Limb (tissue), 2 donors: ENCODE results near the gene DDX1.
"Not testable (repeated sequence)": the region's sequence is repeated elsewhere in the genome, so short reads cannot be mapped to it uniquely, and the experiment has no call there.

Experiments
- DNase-seq, 2 donors: peaks; one replicate each; pipeline ENCODE4 v3.0.0-alpha.2; 2016; ENCODE audit errors: extremely low spot score in 2 of 2

The DDX1 gene

DNA sequence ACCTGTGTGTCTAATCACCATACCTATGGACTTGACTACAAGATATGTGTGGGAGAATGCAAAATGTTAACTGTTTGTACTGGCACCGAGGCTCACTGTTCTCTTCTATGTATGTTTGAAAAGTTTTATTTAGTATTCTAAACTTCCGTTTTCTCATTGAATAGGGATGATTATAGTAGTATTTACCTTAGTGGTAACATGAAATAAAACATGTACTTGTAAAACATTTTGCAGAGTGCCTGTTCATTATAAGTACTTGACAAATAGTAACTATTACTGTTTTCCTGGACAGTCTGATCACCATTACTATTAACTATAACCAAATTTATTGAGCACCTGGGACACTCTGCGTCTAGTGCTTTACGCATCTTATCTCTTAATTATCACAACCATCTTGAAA lies 24.8 kb downstream of the DDX1 start:
- DNase-seq, result no peak

DNA sequence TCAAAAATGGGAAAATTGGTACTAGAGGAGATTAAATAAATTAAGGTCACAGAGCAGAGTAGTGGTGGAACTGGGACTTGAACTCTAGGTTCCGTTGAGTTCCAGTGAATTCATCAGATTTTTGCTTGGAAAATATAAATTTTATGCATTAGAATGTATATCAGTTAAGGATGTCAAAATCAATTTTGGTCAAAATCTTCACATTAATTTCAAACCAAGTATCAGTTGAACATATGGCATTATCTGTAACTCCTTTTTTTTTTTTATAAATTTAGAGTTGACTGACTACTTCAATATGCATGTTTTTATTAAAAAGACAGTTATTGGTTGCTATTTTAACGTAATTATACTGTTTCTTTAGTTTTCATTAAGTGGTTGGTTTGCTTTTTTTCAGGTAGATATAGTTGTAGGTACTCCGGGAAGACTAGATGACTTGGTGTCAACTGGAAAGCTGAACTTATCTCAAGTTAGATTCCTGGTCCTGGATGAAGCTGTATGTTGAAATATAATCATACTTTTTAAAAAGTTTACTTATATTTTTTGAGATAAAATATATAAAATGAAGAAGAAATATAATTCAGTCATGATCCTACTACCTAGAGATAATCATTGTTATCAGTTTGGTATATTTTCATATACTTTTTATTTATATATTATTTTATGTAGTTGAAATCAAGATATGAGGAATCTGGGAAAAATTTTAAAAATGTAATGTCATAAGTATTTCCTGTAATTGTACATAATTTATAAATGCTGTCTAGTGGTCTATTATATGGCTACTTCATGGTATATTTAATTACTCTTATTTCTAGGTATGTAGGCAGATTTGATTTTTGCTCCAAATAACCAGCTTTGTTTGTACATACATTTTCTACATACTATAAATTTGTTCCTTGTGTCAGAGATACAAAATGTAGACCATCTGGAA lies 25.4 kb downstream of the DDX1 start:
- DNase-seq, result no peak

GRCh38 chr2:15617778-15618448 lies 26.2 kb downstream of the DDX1 start:
- no peak for DNase-seq

- no peak for DNase-seq
Observed at GRCh38 chr2:15618449-15618855, 26.8 kb downstream of the DDX1 start.

DNA sequence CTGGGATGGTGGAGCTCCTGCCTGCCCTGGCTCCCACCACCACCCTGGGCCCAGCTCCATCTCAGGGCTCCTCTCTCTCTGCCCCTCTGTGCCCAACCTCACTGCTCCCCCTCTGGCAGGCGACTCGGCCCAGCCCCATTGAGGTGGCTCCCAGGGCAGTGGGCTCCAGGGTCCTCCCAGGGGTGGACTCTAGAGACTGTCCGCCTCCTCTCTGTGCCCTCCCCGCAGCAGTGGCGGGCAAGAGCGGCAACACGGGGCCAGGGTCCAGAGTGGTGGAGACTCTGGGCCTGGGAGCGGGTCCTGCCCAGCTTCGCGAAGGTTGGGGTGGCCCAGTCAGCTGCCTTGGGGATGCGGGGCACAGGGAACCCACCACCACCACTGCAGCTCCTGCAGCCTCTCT lies 27.4 kb downstream of the DDX1 start:
- DNase-seq, result no peak

- no peak for DNase-seq
Observed at GRCh38 chr2:15619510-15619909, 27.8 kb downstream of the DDX1 start.

DNA sequence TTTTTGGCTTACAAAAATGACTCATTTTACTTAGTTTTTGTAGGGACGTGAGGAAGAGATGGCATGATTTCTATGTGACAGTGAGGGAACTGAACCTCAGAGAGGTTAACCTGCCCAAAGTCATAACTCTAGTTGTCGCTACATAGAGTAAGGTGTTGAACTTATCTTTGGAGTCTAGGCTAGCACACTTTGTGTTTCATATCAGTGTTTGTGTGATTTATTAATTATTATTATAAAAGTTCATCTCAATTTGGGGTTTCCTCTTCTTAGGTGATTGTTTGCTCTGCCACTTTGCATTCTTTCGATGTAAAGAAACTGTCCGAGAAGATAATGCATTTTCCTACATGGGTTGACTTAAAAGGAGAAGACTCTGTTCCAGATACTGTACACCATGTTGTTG lies 28.3 kb downstream of the DDX1 start:
- no peak for DNase-seq

DNA sequence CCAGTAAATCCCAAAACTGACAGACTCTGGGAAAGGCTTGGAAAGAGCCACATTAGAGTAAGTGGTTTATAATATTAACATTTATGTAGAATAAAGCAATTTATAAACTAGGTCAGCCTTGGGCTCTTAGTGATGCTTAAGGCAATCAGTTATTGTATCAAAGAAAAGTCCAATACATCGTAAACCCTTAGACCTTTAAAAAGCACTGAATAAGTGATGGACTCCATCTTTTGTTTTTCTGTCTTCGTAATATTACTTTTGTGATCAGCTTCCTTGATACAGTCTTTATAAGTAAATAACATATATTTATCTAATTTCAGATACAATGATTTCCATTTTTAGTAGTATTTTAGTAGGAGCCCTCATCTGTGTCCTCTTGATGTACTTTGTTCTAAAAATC lies 28.7 kb downstream of the DDX1 start:
- no peak for DNase-seq

DNA sequence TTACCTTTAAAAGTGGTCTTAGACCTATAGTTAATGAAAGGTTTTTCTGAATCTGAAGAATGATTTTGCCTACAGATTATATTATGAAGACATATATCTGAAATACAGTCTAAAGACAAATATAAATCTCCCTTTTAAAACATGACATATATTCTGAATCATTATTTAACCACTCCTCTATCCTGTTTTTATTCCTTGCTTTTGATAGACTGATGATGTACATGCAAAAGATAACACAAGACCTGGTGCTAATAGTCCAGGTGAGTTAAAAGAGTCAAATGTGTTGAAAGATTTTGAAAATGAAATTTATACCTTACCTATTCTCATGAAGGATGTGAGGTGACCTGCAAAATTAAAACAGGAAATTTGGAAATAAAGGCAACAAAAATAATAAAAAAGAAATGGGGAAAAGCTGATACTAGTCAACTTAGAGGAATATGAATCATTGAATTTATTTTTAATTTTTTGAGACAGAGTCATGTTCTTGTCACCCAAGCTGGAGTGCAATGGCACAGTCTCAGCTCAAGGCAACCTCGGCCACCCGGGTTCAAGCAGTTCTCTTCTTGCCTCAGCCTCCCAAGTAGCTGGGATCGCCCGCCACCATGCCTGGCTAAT lies 29.3 kb downstream of the DDX1 start:
- no peak for DNase-seq

DNA sequence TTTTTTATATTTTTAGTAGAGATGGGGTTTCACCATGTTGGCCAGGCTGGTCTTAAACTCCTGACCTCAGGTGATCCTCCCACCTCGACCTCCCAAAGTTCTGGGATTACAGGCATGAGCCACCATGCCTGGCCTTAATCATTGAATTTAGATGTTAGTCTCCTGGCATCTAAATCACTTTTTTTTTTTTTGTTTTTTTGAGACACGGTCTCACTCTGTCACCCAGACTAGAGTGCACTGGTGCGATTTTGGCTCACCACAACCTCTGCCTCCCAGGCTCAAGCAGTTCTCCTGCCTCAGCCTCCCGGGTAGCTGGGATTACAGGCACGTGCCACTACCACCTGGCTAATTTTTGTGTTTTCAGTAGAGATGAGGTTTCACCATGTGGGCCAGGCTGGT lies 29.8 kb downstream of the DDX1 start:
- not testable (repeated sequence) for DNase-seq

DNA sequence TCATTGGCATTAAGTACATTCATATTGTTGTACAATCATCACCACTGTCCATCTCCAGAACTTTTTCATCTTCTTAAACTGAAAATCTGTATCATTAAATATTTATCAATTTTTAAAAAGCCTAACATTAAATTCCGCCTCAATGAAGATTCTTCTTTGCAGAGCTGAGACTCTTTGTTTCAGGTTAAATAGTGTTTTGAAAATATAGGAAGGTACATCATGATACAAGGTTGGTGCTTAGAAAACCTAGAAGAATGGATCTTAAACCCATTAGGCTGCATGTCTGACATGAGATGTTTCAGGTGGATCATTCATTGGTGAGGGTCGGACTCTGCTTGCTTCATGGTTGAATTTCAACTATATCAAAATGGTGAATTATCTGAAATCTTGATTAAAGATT lies 30.5 kb downstream of the DDX1 start:
- DNase-seq, result no peak

DNA sequence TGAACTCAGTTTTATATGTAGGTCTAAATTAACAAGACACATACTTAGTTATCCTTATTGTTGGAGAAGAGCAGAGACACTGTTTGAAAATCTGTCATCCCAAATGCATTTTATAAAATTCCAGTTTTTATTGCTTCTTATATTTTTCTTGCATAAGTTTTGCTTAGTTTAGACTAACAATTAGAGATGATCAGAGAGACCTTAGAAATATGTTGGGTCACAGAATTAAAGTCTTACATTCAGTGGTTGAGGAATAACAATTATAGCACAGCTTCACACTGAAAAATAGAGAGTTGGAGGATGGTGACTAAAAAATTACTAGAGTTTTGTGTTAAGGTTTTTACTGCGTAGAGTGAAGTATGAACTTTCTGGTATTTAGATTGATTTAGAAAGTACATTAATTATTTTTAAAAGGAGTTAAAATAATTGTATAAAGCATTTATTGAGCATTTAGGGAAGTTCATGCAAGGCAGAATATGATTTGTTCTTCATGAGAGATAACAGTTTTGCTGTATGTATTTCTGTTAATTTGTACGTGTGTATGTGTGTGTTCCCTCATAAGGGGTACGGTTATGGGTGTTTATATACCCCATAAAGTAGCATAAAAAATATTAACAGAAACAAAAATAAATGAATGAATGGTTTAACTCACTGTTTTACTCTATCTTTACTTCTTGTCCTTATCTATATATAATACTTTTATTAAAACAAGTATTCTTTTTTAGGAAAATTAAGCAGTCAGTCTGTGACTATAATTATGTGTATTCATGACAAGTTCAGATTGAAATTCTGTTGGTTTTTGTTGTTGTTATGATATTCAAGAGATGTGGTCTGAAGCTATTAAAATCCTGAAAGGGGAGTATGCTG lies 31.2 kb downstream of the DDX1 start:
- DNase-seq, result no peak

DNA sequence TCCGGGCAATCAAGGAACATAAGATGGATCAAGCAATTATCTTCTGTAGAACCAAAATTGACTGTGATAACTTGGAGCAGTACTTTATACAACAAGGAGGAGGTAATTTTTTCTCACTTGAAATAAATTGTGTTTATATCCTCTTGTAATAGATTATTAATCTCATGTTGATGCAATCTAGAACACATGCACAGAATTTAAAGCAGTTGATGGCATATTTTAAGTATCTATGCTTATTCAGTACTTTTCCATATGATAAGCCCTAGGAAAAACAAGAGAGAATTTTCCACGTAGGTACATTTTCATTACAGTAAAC lies 31.8 kb downstream of the DDX1 start:
- no peak for DNase-seq

DNA sequence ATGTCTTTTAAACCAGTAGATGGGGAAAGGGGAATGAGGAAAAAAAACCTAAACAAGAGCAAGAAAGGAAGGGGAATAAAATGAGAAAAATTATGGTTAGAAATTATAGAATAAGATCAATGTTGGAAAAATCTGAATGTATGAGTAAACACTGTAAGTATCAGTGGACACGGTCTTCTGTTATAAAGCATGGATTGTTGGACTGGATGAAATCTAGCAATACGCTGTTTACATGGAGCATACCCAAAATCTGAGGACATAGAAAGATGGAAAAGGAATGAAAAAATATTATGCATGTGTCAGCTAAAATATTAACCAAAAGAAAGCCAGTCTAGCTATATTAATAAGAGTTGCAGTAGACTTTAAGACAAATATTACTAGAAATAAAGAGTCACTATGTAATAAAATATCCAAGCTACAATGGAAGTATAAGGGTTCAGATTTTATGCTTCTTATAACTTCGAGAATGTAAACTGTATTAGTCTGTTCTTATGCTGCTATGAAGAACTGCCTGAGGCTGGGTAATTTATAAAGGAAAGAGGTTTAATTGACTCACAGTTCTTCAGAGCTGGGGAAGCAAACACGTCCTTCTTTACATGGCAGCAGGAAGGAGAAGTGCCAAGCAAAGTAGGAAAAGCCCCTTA lies 32.4 kb downstream of the DDX1 start:
- no peak for DNase-seq

GRCh38 chr2:15624903-15625302 lies 33.2 kb downstream of the DDX1 start:
- DNase-seq, result no peak

GRCh38 chr2:15625344-15626036 lies 33.8 kb downstream of the DDX1 start:
- no peak for DNase-seq

GRCh38 chr2:15626126-15626525 lies 34.5 kb downstream of the DDX1 start:
- no peak for DNase-seq

DNA sequence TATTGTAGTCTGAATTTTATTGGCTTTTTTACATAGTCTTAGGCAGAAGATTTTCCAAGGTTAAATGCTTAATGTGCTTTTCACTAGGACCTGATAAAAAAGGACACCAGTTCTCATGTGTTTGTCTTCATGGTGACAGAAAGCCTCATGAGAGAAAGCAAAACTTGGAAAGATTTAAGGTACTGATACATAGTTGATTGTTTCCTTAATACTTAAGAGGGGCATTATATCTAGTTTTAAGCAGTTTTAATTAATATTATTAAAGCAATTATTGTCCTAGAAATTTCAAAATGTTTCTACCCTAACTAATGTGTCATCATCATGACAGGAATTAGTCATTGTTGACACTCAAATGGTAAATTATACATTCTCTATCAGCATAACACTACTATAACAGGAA lies 35.3 kb downstream of the DDX1 start:
- DNase-seq, result no peak

DNA sequence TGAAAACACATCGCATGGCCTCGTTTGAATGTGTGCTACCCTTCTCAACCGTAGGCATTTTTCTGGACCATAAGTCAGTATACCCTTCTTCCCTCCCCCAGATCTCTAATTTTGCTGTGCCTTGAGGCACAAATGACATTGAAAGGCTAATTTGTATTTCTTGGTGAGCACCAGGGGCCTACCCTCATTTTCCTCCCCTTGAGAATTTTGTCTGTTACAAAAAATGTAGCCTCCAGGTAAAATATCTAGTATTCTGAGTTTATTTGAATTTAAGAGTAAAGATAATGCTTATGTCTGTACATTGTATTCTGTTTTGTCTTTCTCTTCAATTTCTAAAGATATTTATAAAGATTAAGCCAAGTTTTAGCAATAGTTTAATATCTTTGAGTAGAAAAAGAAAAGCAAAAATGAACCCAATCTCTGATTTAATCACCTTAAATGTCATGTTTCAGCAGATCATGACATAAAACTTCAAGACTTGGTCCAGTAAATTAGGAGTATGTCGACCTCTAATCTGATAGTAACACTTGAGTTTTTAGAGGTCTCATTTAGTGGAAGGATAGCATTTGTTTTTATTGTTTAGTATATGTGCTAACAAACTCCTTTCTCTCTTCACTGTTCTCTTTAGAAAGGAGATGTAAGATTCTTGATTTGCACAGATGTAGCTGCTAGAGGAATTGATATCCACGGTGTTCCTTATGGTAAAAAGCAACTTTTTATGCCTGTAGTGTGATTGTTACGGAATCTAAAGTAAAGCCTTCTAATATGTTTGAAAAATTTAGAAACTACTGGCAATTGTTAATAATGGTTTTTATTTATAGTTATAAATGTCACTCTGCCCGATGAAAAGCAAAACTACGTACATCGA lies 36.4 kb downstream of the DDX1 start:
- DNase-seq, result no peak
